HUES64 (cell line): ENCODE measurements around the gene HIP1R.
A peak's percentile ranks its signal among the peaks of the same experiment; 100 is the strongest.
"Not testable (repeated sequence)": the region's sequence is repeated elsewhere in the genome, so short reads cannot be mapped to it uniquely, and the experiment has no call there.

ENCODE experiments used
- H3K27ac ChIP-seq: 2 replicates; pipeline ENCODE4 v1.7.0; 2013; ENCODE audit warnings: low read depth, low read length, inconsistent platforms
- H3K27me3 ChIP-seq: 2 replicates; pipeline ENCODE4 v1.6.1; 2013; ENCODE audit warnings: mild to moderate bottlenecking, low read length; ENCODE audit not compliant: insufficient read depth
- H3K36me3 ChIP-seq: 2 replicates; pipeline ENCODE4 v1.6.1; 2013; ENCODE audit warnings: mild to moderate bottlenecking, low read length; ENCODE audit not compliant: insufficient read depth
- H3K4me1 ChIP-seq: 2 replicates; pipeline ENCODE4 v1.6.1; 2013; ENCODE audit warnings: mild to moderate bottlenecking, low read length, moderate library complexity; ENCODE audit not compliant: insufficient read depth
- H3K4me3 ChIP-seq: 2 replicates; pipeline ENCODE4 v1.5.1; 2013; ENCODE audit warnings: mild to moderate bottlenecking, low read length, moderate library complexity
- H3K9ac ChIP-seq: 2 replicates; pipeline ENCODE4 v1.6.1; 2013; ENCODE audit warnings: mild to moderate bottlenecking, low read depth, low read length
- H3K9me3 ChIP-seq: 2 replicates; pipeline ENCODE4 v1.6.1; 2013; ENCODE audit warnings: low read depth, low read length; ENCODE audit not compliant: insufficient read depth
- WGBS: fragments of 150-250, 120-280 bp; methylation state at CpG from one replicate; pipeline ENCODE4 v1.1.7; 2013; ENCODE audit warnings: missing lambda C conversion rate; 5-methylcytosine and 5-hydroxymethylcytosine counted together

The HIP1R gene

GRCh38 chr12:122895320-122895703 lies 60.1 kb downstream of the HIP1R start:
- Histone ChIP-seq H3K27me3 (peaks cover 46% of the 10 kb centered on the region), H3K36me3 (no peaks in the 10 kb centered on the region; the same call in 1 of the 2 replicates), H3K9ac (peak overlapping the region; percentile 75), H3K4me3 (peak overlapping the region; percentile 69), H3K9me3 (no peaks in the 10 kb centered on the region), H3K27ac (no peak overlapping the region), H3K4me1 (peaks cover 37% of the 10 kb centered on the region)
- 34% methylated on average over 9 of the region's 9 CpGs for WGBS

- H3K4me1 ChIP-seq, result peaks cover 31% of the 10 kb centered on the region
- peak within 1 kb of the TSS; percentile 69 for H3K4me3 ChIP-seq
- H3K27ac ChIP-seq, result no peak within 1 kb of the TSS
- no peaks in the 10 kb centered on the region for H3K9me3 ChIP-seq
- peaks cover 46% of the 10 kb centered on the region for H3K27me3 ChIP-seq
- peak within 1 kb of the TSS; percentile 75 for H3K9ac ChIP-seq
- 15% methylated on average over 81 of the region's 81 CpGs for WGBS
- H3K36me3 ChIP-seq, result no peaks in the 10 kb centered on the region; the same call in 1 of the 2 replicates
Measured at GRCh38 chr12:122895704-122896636, 60.7 kb downstream of the HIP1R start, which contains the start of gene VPS37B. Gene VPS37B (minus strand): TSS chr12:122896124. CDS start chr12:122896062, 62 bp downstream.

- no peak overlapping the region for H3K27ac ChIP-seq
- H3K36me3 ChIP-seq, result no peaks in the 10 kb centered on the region; the same call in 1 of the 2 replicates
- 95% methylated on average over 7 of the region's 7 CpGs for WGBS
- no peak overlapping the region for H3K9ac ChIP-seq
- H3K4me1 ChIP-seq, result peaks cover 24% of the 10 kb centered on the region
- H3K27me3 ChIP-seq, result peaks cover 46% of the 10 kb centered on the region
- no peaks in the 10 kb centered on the region for H3K9me3 ChIP-seq
- no peak overlapping the region for H3K4me3 ChIP-seq
Measured at GRCh38 chr12:122896662-122897061, 61.4 kb downstream of the HIP1R start.

- 94% methylated on average over 5 of the region's 6 CpGs for WGBS
- H3K27me3 ChIP-seq, result peaks cover 38% of the 10 kb centered on the region
- no peaks in the 10 kb centered on the region for H3K9me3 ChIP-seq
- H3K4me1 ChIP-seq, result no peaks in the 10 kb centered on the region
- no peak overlapping the region for H3K4me3 ChIP-seq
- H3K9ac ChIP-seq, result no peak overlapping the region
- no peaks in the 10 kb centered on the region for H3K36me3 ChIP-seq
- no peak overlapping the region for H3K27ac ChIP-seq
Measured at GRCh38 chr12:122899887-122900286, 64.6 kb downstream of the HIP1R start.

- H3K4me1 ChIP-seq, result no peaks in the 10 kb centered on the region
Measured at GRCh38 chr12:122902854-122903692, 67.8 kb downstream of the HIP1R start.

GRCh38 chr12:122903693-122904034 lies 68.4 kb downstream of the HIP1R start:
- Histone ChIP-seq H3K36me3 (no peaks in the 10 kb centered on the region), H3K9me3 (no peaks in the 10 kb centered on the region), H3K4me3 (no peak overlapping the region), H3K27me3 (peaks cover 5% of the 10 kb centered on the region; the same call in 1 of the 2 replicates), H3K27ac (no peak overlapping the region), H3K4me1 (no peaks in the 10 kb centered on the region), H3K9ac (no peak overlapping the region)
- WGBS, result 71% methylated on average over 5 of the region's 7 CpGs

More at GRCh38 chr12:122902854-122903692, 67.8 kb downstream of the HIP1R start:
- H3K9me3 ChIP-seq, result no peaks in the 10 kb centered on the region
- no peak overlapping the region for H3K9ac ChIP-seq
- 58% methylated on average over 9 of the region's 10 CpGs for WGBS
- no peak overlapping the region for H3K27ac ChIP-seq
- peaks cover 11% of the 10 kb centered on the region; the same call in 1 of the 2 replicates for H3K27me3 ChIP-seq
- no peak overlapping the region for H3K4me3 ChIP-seq
- no peaks in the 10 kb centered on the region for H3K36me3 ChIP-seq

- H3K27ac ChIP-seq, H3K4me1 ChIP-seq, H3K4me3 ChIP-seq, H3K9ac ChIP-seq, H3K9me3 ChIP-seq, H3K27me3 ChIP-seq, H3K36me3 ChIP-seq: not testable (repeated sequence)
- 94% methylated on average over 4 of the region's 5 CpGs for WGBS
Measured at GRCh38 chr12:122905258-122905657, 70.0 kb downstream of the HIP1R start.

- no peaks in the 10 kb centered on the region for H3K9me3 ChIP-seq
- WGBS, result 94% methylated on average over 6 of the region's 6 CpGs
- no peaks in the 10 kb centered on the region for H3K36me3 ChIP-seq
- no peak overlapping the region for H3K4me3 ChIP-seq
- no peaks in the 10 kb centered on the region for H3K27me3 ChIP-seq
- H3K9ac ChIP-seq, result no peak overlapping the region
- peaks cover 10% of the 10 kb centered on the region for H3K4me1 ChIP-seq
- H3K27ac ChIP-seq, result no peak overlapping the region
Measured at GRCh38 chr12:122908915-122909314, 73.7 kb downstream of the HIP1R start.

- H3K27ac ChIP-seq, result peak overlapping the region; percentile 1; the same call in 1 of the 2 replicates
- no peak overlapping the region for H3K9ac ChIP-seq
- no peak overlapping the region for H3K4me3 ChIP-seq
- 59% methylated on average over 9 of the region's 12 CpGs for WGBS
- H3K9me3 ChIP-seq, result no peaks in the 10 kb centered on the region
- no peaks in the 10 kb centered on the region for H3K27me3 ChIP-seq
- no peaks in the 10 kb centered on the region for H3K36me3 ChIP-seq
- H3K4me1 ChIP-seq, result peaks cover 10% of the 10 kb centered on the region
Measured at GRCh38 chr12:122909442-122910288, 74.4 kb downstream of the HIP1R start.
